Uterus (tissue), 4 donors: Measurements from ENCODE around the gene CAMLG. TPM values are rescaled to one million over a fixed set of nuclear protein-coding genes. Genes with fewer than 3 reads are reported as not detected.
"Not testable (repeated sequence)": the region's sequence is repeated elsewhere in the genome, so short reads cannot be mapped to it uniquely, and the experiment has no call there.

ENCODE experiments used
- DNase-seq, 2 donors: peaks; one replicate each; pipeline ENCODE4 v3.0.0-alpha.2; 2019 to 2020
- H3K27ac ChIP-seq, 2 donors: fragments of 200-600 bp; sonication (generic); 1 replicate in 1 of 2; 2 replicates in 1 of 2; pipeline ENCODE4 v1.5.1; 2016 to 2018
- H3K27me3 ChIP-seq, 2 donors: fragments of 200-600 bp; sonication (generic); one replicate each; pipeline ENCODE4 v1.5.1; 2018 to 2019; ENCODE audit warnings: control low read depth in 1 of 2
- H3K36me3 ChIP-seq, 2 donors: fragments of 200-600 bp; sonication (generic); one replicate each; pipeline ENCODE4 v1.5.1; 2019; ENCODE audit warnings: control low read depth in 1 of 2
- H3K4me1 ChIP-seq, 2 donors: fragments of 200-600 bp; sonication (generic); one replicate each; pipeline ENCODE4 v1.5.1; 2018 to 2019; ENCODE audit warnings: control low read depth in 1 of 2
- H3K4me3 ChIP-seq, 2 donors: fragments of 200-600 bp; sonication (generic); 1 replicate in 1 of 2; 2 replicates in 1 of 2; pipeline ENCODE4 v1.5.1; 2018 to 2019; ENCODE audit warnings: mild to moderate bottlenecking in 1 of 2
- H3K9me3 ChIP-seq, 2 donors: fragments of 200-600 bp; sonication (generic); one replicate each; pipeline ENCODE4 v1.5.1; 2019; ENCODE audit warnings: control low read depth in 1 of 2
- CTCF ChIP-seq, 4 experiments: fragments of 200-600 bp in 2 of 4; fragments of 450-650 bp in 2 of 4; sonication (generic) in 2 of 4; IDR thresholded peaks; one replicate each; pipeline ENCODE4 v1.5.1; 2016 to 2019; ENCODE audit warnings: antibody characterized with exemption in 4 of 4, mild to moderate bottlenecking in 2 of 4, moderate library complexity in 1 of 4
- POLR2A ChIP-seq, 2 donors: fragments of 450-650 bp; IDR thresholded peaks; one replicate each; pipeline ENCODE4 v1.6.1; 2016; ENCODE audit warnings: antibody characterized with exemption in 2 of 2, mild to moderate bottlenecking in 1 of 2, moderate library complexity in 1 of 2
- intact Hi-C: fragments of 100-400 bp; cut with DNase I; formaldehyde crosslinking; loops from one replicate; pipeline ENCODE4 v1.15.1; 2023; ENCODE audit warnings: low total_unique reads
- total RNA-seq, 4 donors: library from RNA; depleted of rRNA in 3 of 4; stranded (reverse); fragments of >200 nt in 3 of 4; gene quantifications; one replicate each; pipeline versions ENCODE4 v1.1.0 to v1.2.4, GENCODE V29; 2014 to 2023
- donor health status: DM: yes; HTN: yes; CAD: no.

The CAMLG gene
- total RNA-seq, 4 donors from 2014 or later: 44.7 to 56.6 (median 49.4) TPM

DNA sequence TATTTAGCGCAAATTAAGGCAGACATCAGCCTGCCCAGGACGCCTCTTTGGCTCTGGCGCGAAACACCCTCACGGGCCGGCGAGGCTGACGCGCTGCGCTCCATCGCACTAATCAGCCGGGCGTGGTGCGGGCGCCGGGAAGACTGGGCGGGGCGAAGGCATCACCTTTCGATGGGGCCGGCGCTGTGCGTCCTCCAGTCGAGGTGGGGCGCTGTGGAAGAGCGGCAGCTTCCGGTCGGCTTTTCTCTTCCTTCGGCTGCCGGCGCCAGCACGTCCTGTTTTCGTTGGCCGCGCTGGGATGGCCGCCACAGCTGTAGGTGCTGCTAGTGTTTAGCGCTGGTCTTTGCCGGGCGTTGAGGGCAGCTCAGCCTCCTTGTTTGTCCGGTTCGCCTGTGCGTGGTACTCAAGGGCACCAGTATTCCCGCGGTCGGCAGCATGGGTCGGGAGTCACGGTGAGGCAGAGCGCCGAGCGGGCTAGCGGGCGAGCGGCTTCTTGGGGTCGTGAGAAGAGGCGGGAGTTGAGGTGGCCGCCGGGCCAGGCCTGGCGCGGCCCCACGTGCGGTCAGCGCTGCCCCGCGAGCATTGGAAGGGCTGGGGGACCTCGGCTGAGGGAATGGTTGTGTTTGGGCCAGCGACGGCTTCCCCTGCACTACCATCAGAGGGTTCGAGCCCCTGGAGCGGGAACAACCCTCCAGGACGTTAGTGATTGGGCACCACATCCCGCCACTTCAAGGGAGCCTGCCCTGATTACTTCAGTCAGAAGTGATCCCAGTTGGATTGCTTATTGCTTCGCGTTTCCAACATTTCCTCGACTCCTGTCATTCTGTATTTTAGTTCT, 20.4 kb downstream of the CAMLG start, which contains the start of gene DDX46:
Gene DDX46 (plus strand): TSS at position 276 of the 838 bp plus-strand sequence. CDS start 160 bp downstream, at position 436.
- H3K4me1 ChIP-seq: peaks cover 0 to 5% of the 10 kb centered on the region in 2 donors
- H3K4me3 ChIP-seq: peak within 1 kb of the TSS; percentile 62 to 95
- H3K27me3 ChIP-seq: no peaks in the 10 kb centered on the region
- H3K36me3 ChIP-seq: no peaks in the 10 kb centered on the region
- TF ChIP-seq CTCF (IDR thresholded peaks at IDR 0.05) (peak; percentile 81 to 93 (median 84)), POLR2A (IDR thresholded peaks at IDR 0.05) (peak; percentile 15 to 57)
- DNase-seq: peak; percentile 92 to 95
- H3K27ac ChIP-seq: peak within 1 kb of the TSS; percentile 43 to 76
- no peaks in the 10 kb centered on the region for H3K9me3 ChIP-seq
- intact Hi-C loops: no loop called here

DNA sequence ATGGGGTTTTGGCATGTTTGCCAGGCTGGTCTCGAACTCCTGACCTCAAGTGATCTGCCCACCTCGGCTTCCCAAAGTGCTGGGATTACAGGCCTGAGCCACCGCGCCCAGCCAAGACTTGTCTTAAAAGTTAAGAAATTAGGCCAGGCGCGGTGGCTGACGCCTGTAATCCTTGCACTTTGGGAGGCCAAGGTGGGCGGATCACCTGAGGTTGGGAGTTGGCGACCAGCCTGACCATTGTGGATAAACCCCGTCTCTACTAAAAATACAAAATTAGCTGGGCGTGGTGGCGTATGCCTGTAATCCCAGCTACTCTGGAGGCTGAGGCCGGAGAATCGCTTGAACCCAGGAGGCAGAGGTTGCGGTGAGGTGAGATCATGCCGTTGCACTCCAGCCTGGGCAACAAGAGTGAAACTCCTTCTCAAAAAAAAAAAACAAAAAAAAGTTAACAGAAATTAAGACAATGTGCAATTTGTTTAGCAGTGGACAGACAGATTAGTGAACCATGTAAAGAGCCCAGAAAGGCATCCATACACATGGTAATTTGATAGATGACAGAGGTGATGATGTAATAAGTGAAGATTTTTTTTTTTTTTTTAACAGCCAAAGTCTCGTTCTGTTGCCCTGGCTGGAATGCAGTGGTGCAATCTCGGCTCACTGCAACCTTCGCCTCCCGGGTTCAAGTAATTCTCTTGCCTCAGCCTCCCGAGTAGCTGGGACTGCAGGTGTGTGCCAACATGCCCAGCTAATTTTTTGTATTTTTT, 29.4 kb downstream of the CAMLG start:
- H3K4me3 ChIP-seq, H3K36me3 ChIP-seq, H3K4me1 ChIP-seq, DNase-seq, intact Hi-C loops, H3K27me3 ChIP-seq, H3K9me3 ChIP-seq, H3K27ac ChIP-seq: not testable (repeated sequence)

GRCh38 chr5:134769206-134769605, 30.9 kb downstream of the CAMLG start:
- no peaks in the 10 kb centered on the region for H3K9me3 ChIP-seq
- no peaks in the 10 kb centered on the region for H3K36me3 ChIP-seq
- no peak overlapping the region for H3K4me3 ChIP-seq
- H3K27me3 ChIP-seq: no peaks in the 10 kb centered on the region
- no peak for DNase-seq
- no peak for TF ChIP-seq POLR2A (IDR thresholded peaks at IDR 0.05)
- TF ChIP-seq CTCF (IDR thresholded peaks at IDR 0.05): no peak
- H3K27ac ChIP-seq: no peak overlapping the region
- intact Hi-C loops: no loop called here
- no peaks in the 10 kb centered on the region for H3K4me1 ChIP-seq

GRCh38 chr5:134772461-134773125, 34.2 kb downstream of the CAMLG start:
- DNase-seq: no peak
- Histone ChIP-seq H3K27me3 (no peaks in the 10 kb centered on the region), H3K4me1 (no peaks in the 10 kb centered on the region), H3K9me3 (no peaks in the 10 kb centered on the region), H3K36me3 (no peaks in the 10 kb centered on the region), H3K4me3 (no peak overlapping the region), H3K27ac (no peak overlapping the region)
- intact Hi-C loops: no loop called here
- no peak for TF ChIP-seq POLR2A (IDR thresholded peaks at IDR 0.05)
- no peak for TF ChIP-seq CTCF (IDR thresholded peaks at IDR 0.05)

DNA sequence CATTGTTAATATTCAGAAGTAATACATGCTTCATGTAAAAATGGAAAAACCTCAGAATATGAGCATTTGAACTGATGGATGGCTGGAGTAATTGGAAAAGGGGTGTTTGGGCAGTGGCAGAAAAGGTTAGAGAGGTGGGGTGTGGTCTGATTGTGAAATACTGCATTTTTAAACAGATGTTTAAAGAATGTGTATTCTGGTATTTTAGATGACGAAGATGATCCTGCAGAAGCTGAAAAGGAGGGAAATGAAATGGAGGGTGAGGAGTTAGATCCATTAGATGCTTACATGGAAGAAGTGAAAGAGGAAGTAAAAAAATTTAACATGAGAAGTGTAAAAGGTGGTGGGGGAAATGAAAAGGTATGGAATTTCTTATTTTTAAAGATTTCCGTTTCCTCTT, 39.0 kb downstream of the CAMLG start:
- H3K27me3 ChIP-seq: no peaks in the 10 kb centered on the region
- intact Hi-C loops: no loop called here
- no peaks in the 10 kb centered on the region for H3K4me1 ChIP-seq
- TF ChIP-seq CTCF (IDR thresholded peaks at IDR 0.05) (no peak), POLR2A (IDR thresholded peaks at IDR 0.05) (no peak)
- no peaks in the 10 kb centered on the region for H3K9me3 ChIP-seq
- no peak overlapping the region for H3K4me3 ChIP-seq
- H3K27ac ChIP-seq: no peak overlapping the region
- DNase-seq: no peak
- H3K36me3 ChIP-seq: no peaks in the 10 kb centered on the region
